Testis (tissue), 5 donors: ENCODE measurements around the gene HSPB7. TPM values are rescaled to one million over a fixed set of nuclear protein-coding genes. Genes with fewer than 3 reads are reported as not detected.

Experiments
- DNase-seq: peaks from one replicate; pipeline ENCODE4 v3.0.0-alpha.2; 2019
- H3K27ac ChIP-seq, 2 donors: fragments of 200-600 bp; sonication (generic); one replicate each; pipeline ENCODE4 v1.5.1; 2019
- H3K27me3 ChIP-seq: fragments of 200-600 bp; sonication (generic); one replicate; pipeline ENCODE4 v1.5.1; 2019
- H3K36me3 ChIP-seq: fragments of 200-600 bp; sonication (generic); one replicate; pipeline ENCODE4 v1.5.1; 2017; ENCODE audit warnings: low read depth; ENCODE audit errors: missing control alignments
- H3K4me1 ChIP-seq: fragments of 200-600 bp; sonication (generic); one replicate; pipeline ENCODE4 v1.5.1; 2019
- H3K4me3 ChIP-seq, 2 donors: fragments of 200-600 bp; sonication (generic); one replicate each; pipeline ENCODE4 v1.5.1; 2017 to 2019
- H3K9me3 ChIP-seq: fragments of 200-600 bp; sonication (generic); one replicate; pipeline ENCODE4 v1.5.1; 2017
- CTCF ChIP-seq, 3 experiments: fragments of 450-650 bp in 2 of 3; fragments of 200-600 bp in 1 of 3; sonication (generic) in 1 of 3; IDR thresholded peaks; one replicate each; pipeline ENCODE4 v1.5.1; 2016 to 2019; ENCODE audit warnings: antibody characterized with exemption in 3 of 3, mild to moderate bottlenecking in 2 of 3, moderate library complexity in 1 of 3
- POLR2A ChIP-seq: fragments of 450-650 bp; IDR thresholded peaks from one replicate; pipeline ENCODE4 v1.6.1; 2017; ENCODE audit warnings: antibody characterized with exemption, mild to moderate bottlenecking, moderate library complexity
- WGBS, 2 donors: methylation state at CpG; one replicate each; pipeline ENCODE4 v1.1.5; 2018; 5-methylcytosine and 5-hydroxymethylcytosine counted together
- intact Hi-C: fragments of 100-400 bp; cut with DNase I; formaldehyde crosslinking; loops from one replicate; pipeline ENCODE4 v1.15.1; 2023; ENCODE audit warnings: low total_unique reads
- long read RNA-seq, 2 donors: transcript quantifications; one replicate each; lab custom pipeline, GENCODE V29; 2026
- polyA plus RNA-seq: library from polyadenylated mRNA; stranded (reverse); fragments of 350-450 nt; fragmentation: Illumina TruSeq; extraction: RNeasy Lipid Tissue Mini Kit (QIAGEN cat#74804); gene quantifications from one replicate; pipeline ENCODE4 v1.2.3, GENCODE V29; 2014; ENCODE audit warnings: low read depth, low replicate concordance; ENCODE audit not compliant: insufficient read depth
- total RNA-seq, 2 donors: library from RNA; depleted of rRNA; stranded (reverse); fragments of >200 nt; gene quantifications; one replicate each; pipeline ENCODE4 v1.2.3, GENCODE V29; 2016

The HSPB7 gene
- total RNA-seq = 10 to 100 TPM in 1 of 2 donors, 1 to 10 TPM in 1; 9.0 to 11.7 TPM
- polyA plus RNA-seq = 31.2 TPM
- long read RNA-seq, donor 1, transcript HSPB7-201 (3 exons, 2,892 nt) = major isoform, 5 of 8 reads
- long read RNA-seq, donor 1, partial matches to known transcripts = 0 of 8 reads
- long read RNA-seq, donor 1, other reads (novel, unspliced or antisense) = 0 of 8 reads
- long read RNA-seq, donor 2, partial matches to known transcripts = 0 of 4 reads
- long read RNA-seq, donor 2, other reads (novel, unspliced or antisense) = 0 of 4 reads

GRCh38 chr1:16017461-16018303 is at the start of gene HSPB7:
Gene HSPB7, minus strand, starts transcription at chr1:16018043. Its CDS starts 80 bp downstream, at chr1:16017963.
- Histone ChIP-seq H3K27ac (peak within 1 kb of the TSS; percentile 84 to 88), H3K4me3 (peak within 1 kb of the TSS in 1 of 2 donors; percentile 20), H3K9me3 (no peaks in the 10 kb centered on the region), H3K36me3 (no peaks in the 10 kb centered on the region), H3K27me3 (no peaks in the 10 kb centered on the region), H3K4me1 (peaks cover 68% of the 10 kb centered on the region)
- intact Hi-C loops = no loop called here
- TF ChIP-seq CTCF (IDR thresholded peaks at IDR 0.05) = no peak
- no peak for TF ChIP-seq POLR2A
- 32 to 56% methylated on average over 17 to 37 of the region's 37 CpGs for WGBS, 2 donors
- DNase-seq = peak; percentile 87

DNA sequence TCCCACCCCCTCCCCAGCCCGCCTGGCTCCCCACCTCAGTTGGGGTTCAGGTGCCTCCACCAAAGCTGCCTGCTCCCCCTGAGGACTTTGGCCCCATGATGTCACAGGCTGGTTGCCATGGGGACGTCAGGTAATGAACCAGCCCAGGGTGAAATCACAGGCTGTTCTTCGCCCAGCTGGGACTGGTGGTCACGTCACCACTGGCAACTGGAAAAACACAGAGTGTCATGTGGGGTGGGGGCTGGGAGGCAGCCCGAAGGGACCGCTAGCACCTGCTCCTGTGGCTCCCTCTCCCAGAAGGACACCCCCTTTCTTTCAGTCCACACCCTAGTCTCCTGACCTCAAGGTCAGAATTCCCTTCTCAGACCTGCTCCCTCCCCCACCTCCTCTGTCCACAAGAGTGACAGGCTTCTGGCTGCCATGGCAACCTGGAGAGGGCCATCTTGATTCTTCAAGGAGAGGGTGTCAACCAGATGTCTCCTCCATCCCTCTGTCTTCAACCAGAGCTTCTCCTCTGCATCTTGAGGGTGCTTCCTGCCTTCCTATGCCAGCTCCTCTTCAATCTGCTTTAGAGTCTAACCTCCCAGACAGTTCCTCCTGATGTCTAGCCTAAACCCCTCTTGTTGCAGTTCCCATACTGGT is 49.4 kb upstream of the HSPB7 start:
- Histone ChIP-seq H3K27ac (no peak overlapping the region), H3K27me3 (no peaks in the 10 kb centered on the region), H3K4me3 (no peak overlapping the region), H3K36me3 (no peaks in the 10 kb centered on the region), H3K9me3 (no peaks in the 10 kb centered on the region), H3K4me1 (peaks cover 9% of the 10 kb centered on the region)
- TF ChIP-seq CTCF (IDR thresholded peaks at IDR 0.05) (no peak), POLR2A (no peak)
- intact Hi-C loops = no loop called here
- WGBS, 2 donors = 68 to 74% methylated on average over 3 to 6 of the region's 6 CpGs
- no peak for DNase-seq

GRCh38 chr1:16066245-16066644 is 48.4 kb upstream of the HSPB7 start:
- Histone ChIP-seq H3K4me3 (no peak overlapping the region), H3K27ac (no peak overlapping the region), H3K27me3 (no peaks in the 10 kb centered on the region), H3K9me3 (no peaks in the 10 kb centered on the region), H3K4me1 (peaks cover 9% of the 10 kb centered on the region), H3K36me3 (no peaks in the 10 kb centered on the region)
- intact Hi-C loops = no loop called here
- 90 to 91% methylated on average over 4 of the region's 4 CpGs for WGBS, 2 donors
- DNase-seq = no peak
- TF ChIP-seq CTCF (IDR thresholded peaks at IDR 0.05) = no peak
- no peak for TF ChIP-seq POLR2A

DNA sequence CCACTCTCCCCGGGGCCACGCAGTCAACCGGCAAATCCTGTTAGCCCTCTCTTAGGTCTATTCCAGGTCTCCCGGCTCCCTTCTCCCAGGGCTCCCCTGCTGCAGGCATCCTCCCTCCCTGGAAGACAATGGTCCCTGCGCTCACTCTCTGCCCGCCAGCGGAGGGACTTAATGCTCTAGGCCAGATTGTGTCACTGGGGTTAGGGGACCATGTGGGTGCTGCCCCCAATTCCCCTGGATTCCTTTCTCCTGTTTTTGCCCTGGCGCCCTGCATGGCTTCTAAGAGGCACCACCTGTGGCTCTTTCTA is 47.4 kb upstream of the HSPB7 start:
- TF ChIP-seq CTCF (IDR thresholded peaks at IDR 0.05) = no peak
- intact Hi-C loops = no loop called here
- Histone ChIP-seq H3K27me3 (no peaks in the 10 kb centered on the region), H3K9me3 (no peaks in the 10 kb centered on the region), H3K4me3 (no peak overlapping the region), H3K36me3 (no peaks in the 10 kb centered on the region), H3K4me1 (peaks cover 9% of the 10 kb centered on the region), H3K27ac (no peak overlapping the region)
- DNase-seq = no peak
- 86 to 98% methylated on average over 8 of the region's 8 CpGs for WGBS, 2 donors
